Omental fat pad (tissue), 4 donors: ENCODE data around the gene TPRA1. TPM values are rescaled to one million over a fixed set of nuclear protein-coding genes. Genes with fewer than 3 reads are reported as not detected.

Experiments
- ATAC-seq: fragments of 150-250 bp; one replicate; pipeline ENCODE4 v1.9.1; 2016; ENCODE audit warnings: mild to moderate bottlenecking, moderate library complexity; ENCODE audit not compliant: low FRiP score
- DNase-seq: peaks from one replicate; pipeline ENCODE4 v3.0.0-alpha.2; 2019; ENCODE audit warnings: low spot score
- total RNA-seq, 4 donors: library from RNA; depleted of rRNA; stranded (reverse); fragments of >200 nt; gene quantifications; one replicate each; pipeline ENCODE4 v1.1.0, GENCODE V29; 2016
- TF ChIP-seq, protein P1 (sequence below), 3 donors: fragments of 450-650 bp; IDR thresholded peaks; one replicate each; pipeline ENCODE4 v1.5.1; 2016 to 2017; ENCODE audit warnings: antibody characterized with exemption in 3 of 3, mild to moderate bottlenecking in 3 of 3, moderate library complexity in 2 of 3

Gene TPRA1
- total RNA-seq, 4 donors from 2014 or later, result 31.4 to 39.0 (median 33.5) TPM

DNA sequence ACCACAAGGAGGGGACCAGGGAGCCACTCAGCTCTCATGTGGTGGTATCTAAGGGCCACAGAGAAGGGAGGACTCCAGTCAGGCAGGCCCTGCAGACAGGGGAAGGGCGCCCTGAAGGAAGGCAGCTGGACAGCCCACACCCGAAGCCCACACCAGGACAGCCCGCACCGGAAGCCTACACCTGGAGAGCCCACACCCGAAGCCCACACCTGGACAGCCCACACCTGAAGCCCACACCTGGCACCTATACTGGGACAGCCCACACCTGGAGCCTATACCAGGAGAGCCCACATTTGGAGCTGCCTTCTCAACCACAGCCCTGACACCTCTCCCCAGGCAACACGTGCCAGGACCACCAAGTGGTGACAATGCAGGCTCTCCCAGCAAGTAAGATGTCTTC is 11.7 kb downstream of the TPRA1 start:
- TF ChIP-seq, protein P1, sequence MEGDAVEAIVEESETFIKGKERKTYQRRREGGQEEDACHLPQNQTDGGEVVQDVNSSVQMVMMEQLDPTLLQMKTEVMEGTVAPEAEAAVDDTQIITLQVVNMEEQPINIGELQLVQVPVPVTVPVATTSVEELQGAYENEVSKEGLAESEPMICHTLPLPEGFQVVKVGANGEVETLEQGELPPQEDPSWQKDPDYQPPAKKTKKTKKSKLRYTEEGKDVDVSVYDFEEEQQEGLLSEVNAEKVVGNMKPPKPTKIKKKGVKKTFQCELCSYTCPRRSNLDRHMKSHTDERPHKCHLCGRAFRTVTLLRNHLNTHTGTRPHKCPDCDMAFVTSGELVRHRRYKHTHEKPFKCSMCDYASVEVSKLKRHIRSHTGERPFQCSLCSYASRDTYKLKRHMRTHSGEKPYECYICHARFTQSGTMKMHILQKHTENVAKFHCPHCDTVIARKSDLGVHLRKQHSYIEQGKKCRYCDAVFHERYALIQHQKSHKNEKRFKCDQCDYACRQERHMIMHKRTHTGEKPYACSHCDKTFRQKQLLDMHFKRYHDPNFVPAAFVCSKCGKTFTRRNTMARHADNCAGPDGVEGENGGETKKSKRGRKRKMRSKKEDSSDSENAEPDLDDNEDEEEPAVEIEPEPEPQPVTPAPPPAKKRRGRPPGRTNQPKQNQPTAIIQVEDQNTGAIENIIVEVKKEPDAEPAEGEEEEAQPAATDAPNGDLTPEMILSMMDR (IDR thresholded peaks at IDR 0.05), result no peak
- ATAC-seq, result no peak

DNA sequence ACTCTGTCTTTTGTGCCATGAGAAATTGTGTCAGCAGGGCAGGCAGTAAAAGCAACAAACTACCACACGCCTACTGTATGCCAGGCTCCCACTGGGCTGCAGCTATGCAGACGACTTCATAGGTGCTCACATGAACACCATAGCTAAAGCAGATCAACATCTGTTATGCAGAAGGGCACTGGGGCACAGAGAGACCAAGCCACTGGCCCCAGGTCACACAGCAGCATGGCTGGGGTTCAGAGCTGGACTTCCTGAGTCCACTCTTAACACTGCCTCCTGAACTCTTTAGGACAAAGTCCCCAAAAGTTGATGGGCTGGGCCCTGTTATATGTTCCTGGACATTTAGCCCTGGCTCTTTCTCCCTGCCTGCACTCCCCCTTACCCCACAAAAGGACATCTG is 12.4 kb downstream of the TPRA1 start:
- TF ChIP-seq, protein P1 (IDR thresholded peaks at IDR 0.05), result no peak
- ATAC-seq (no peak), DNase-seq (no peak)

More for the DNA sequence above, 11.7 kb downstream of the TPRA1 start:
- no peak for DNase-seq

DNA sequence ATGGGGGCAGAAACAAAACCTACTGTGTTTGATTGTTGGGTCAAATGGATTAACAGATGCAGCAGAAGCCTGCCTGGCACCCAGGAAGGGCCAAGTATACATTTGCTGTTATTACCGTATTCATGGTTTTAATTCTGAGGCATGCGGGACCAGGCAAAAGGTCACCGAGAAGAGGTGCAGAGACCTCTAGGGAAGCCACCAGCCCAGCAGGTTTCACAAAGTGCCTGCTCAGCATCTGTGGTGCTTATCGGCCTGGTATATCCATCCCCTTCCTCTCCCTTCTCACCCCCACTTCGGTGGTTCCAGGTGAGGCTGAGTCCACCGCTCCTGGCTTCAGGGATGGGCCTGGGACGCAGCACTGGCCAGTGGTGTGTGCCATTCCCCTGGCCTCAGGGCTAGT is 13.1 kb downstream of the TPRA1 start:
- DNase-seq, result no peak
- no peak for ATAC-seq
- TF ChIP-seq, protein P1 (IDR thresholded peaks at IDR 0.05), result no peak

DNA sequence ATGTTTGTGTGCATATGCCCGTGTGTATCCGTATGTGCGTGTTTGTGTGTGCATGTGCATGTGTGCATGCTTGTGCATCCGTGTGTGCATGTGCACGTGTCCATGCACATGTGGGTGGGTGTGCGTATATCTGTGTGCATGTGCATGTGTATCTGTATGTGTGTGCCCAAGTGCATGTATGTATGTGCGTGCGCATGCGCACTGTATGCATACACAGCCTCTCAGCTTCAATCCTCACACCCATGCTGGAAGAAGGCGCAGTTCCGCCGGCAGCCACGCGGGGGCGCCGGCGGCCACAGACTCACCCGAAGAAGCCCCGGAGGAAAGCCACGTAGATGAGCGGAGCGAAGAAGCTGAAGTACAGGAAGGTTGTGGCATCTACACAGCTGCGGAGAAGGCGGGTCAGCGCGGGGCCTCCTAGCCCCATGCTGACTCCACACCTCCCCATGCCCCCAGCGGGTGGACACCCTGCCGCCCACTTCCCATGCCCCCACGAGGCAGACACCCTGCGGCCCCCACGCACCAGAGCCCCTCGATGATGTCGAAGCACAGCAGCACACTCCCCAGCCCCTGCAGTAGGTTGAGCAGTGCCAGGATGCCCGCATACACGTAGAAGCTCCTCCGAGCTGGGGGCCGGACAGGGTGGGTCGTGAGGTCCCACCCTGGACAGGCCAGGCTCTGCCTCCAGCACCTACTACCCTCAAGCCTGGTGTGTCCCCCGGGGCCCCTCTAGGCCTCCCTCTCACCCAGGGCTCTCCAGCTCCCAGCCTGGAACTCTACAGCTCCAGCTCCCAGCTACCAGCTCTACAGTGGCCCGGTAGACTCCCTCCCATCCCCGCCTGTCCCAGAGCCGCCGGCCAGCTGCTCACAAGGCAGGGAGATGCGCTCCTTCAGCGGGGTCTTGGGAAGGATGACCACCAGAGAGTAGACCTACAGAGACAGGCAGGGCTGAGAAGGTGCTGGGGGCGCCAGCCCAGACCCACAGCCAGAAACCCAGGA is 15.4 kb downstream of the TPRA1 start:
- TF ChIP-seq, protein P1 (IDR thresholded peaks at IDR 0.05), result peak in 2 of 3 donors; percentile 86 to 94
- peak; percentile 88 for ATAC-seq
- peak; percentile 68 for DNase-seq

DNA sequence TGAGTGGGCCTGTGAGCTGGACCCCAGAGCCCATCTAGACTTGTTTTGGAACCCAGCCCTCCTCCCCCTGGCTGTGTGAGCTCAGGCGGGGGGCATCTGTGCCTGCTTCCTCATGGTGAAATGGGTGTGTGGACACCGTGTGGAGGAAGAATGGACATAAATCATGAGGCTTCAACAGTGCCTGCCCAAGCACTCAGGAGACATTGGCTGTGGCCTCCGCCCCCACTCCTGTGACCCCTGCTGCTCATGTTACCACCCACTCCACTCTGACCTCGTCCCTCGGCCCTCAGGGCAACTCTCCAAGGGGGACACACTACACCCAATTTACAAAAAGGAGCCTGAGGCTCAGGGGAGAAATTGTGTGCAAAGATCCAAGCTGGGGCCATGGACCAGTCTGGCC is 16.6 kb downstream of the TPRA1 start:
- no peak for ATAC-seq
- DNase-seq, result no peak
- TF ChIP-seq, protein P1 (IDR thresholded peaks at IDR 0.05), result no peak

DNA sequence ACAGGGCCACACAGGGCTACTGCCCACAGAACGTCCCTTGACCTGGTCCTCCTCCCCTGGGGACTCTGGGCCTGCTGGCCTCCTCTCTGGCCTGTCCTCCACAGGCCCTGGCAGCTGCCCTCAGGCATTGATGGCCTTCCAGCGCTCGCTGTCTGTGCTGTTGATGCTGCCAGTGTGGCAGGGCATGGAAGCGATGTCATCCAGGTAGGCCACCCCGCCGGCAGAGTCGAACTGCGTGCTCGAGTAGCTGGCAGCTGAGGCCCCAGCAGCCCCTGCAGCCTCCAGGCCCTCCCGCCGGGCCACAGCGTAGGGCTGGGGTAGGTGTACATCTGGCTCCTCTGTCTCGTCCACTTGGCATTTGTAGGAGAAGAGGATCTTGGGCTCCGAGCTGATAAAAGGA is 17.1 kb downstream of the TPRA1 start:
- TF ChIP-seq, protein P1 (IDR thresholded peaks at IDR 0.05), result no peak
- DNase-seq (no peak), ATAC-seq (no peak)

DNA sequence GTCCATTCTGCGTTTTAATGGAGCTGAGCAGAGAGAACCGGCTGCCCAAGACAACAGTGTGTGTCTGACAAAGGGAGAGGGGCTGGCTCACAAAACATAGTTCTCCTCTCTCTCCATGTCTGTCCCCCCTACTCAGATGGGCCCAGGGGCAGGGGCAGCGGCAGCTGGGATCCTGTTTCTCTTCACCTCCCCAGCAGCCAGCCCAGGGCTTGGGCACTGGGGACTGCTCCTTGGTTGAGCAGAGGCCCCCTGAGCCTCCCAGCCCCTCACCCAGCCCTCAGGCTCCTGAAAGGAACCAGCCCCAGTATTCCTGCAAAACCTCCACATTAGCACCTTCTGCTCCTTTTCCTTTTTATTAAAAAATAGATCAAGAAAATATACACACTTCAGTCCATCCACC is 17.8 kb downstream of the TPRA1 start:
- DNase-seq (no peak), ATAC-seq (no peak)
- TF ChIP-seq, protein P1 (IDR thresholded peaks at IDR 0.05), result no peak
